HepG2 (cell line): ENCODE data around the gene KCNB1.

Experiments used
- FOSL1 ChIP-seq: sonication (generic); formaldehyde crosslinking; IDR thresholded peaks from 2 replicates; pipeline ENCODE4 v1.9.0; 2021; ENCODE audit warnings: missing genetic modification reagents, borderline replicate concordance
- FOXK2 ChIP-seq: fragments of 450-650 bp; IDR thresholded peaks from 2 replicates; pipeline ENCODE4 v1.6.1; 2016
- ZSCAN31 ChIP-seq: sonication (generic); formaldehyde crosslinking; IDR thresholded peaks from 2 replicates; pipeline ENCODE4 v1.5.0; 2020; ENCODE audit warnings: low read depth, mild to moderate bottlenecking, missing genetic modification reagents
- TF ChIP-seq, protein P1 (sequence below), 2 experiments: sonication (generic) in 1 of 2; formaldehyde crosslinking in 1 of 2; IDR thresholded peaks; 2 replicates each; pipeline versions ENCODE4 v1.5.1 to v1.6.1; 2011 to 2020; ENCODE audit warnings: borderline replicate concordance in 1 of 2, low read depth in 1 of 2, low read length in 1 of 2, mild to moderate bottlenecking in 1 of 2, missing genetic modification reagents in 1 of 2, moderate library complexity in 1 of 2

DNA sequence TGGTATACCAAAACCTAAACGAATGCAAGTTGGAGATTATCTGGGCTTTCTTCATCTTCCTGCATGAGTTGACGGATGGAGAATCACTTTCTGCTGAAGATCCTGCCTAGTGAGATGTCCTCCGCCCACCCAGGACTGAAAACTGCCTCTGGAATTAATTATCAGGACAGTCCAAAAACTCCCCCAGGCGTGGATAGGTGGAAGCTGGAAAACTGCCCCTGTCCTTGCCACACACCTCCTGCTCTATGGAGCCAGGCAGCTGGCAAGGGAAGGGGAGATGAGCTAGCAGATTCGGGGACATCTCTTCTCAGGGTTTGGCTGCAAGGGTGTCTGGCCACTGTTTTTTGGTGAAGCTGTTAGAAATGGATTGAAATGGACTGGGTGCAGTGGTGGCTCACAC is 115.4 kb downstream of the KCNB1 start:
- TF ChIP-seq, protein P1, sequence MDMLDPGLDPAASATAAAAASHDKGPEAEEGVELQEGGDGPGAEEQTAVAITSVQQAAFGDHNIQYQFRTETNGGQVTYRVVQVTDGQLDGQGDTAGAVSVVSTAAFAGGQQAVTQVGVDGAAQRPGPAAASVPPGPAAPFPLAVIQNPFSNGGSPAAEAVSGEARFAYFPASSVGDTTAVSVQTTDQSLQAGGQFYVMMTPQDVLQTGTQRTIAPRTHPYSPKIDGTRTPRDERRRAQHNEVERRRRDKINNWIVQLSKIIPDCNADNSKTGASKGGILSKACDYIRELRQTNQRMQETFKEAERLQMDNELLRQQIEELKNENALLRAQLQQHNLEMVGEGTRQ (IDR thresholded peaks at IDR 0.05; ENCODE audit: low read depth, low read length) = no peak
- TF ChIP-seq, protein P1 (CRISPR knock-in tag; IDR thresholded peaks at IDR 0.05; ENCODE audit: borderline replicate concordance) = no peak
- TF ChIP-seq FOXK2 = no peak
- TF ChIP-seq FOSL1 (CRISPR knock-in tag) = no peak
- TF ChIP-seq ZSCAN31 (CRISPR knock-in tag) = no peak
